HCT116 (cell line): ENCODE data around the gene PCID2. TPM values are rescaled to one million over a fixed set of nuclear protein-coding genes. Genes with fewer than 3 reads are reported as not detected.

Source experiments
- ATAC-seq: fragments of 200-7000 bp; cut with Tn5 transposase; 2 replicates; pipeline ENCODE4 v1.9.1; 2020; ENCODE audit warnings: mild to moderate bottlenecking, moderate library complexity
- BruUV-seq: library from RNA; stranded (reverse); fragments of 400-500 nt; replicated peaks from 2 replicates; lab custom pipeline; 2021; lab: Mats Ljungman, UMichigan
- CTCF ChIA-PET: fragments of 300-600 bp; sonication (Branson Sonifier 250); formaldehyde crosslinking; loops from one replicate; lab custom pipeline; 2021; ENCODE audit warnings: antibody characterized with exemption; lab: Charles Lee
- POLR2A ChIA-PET: fragments of 300-600, 350-600 bp; sonication (Branson Sonifier 250); formaldehyde crosslinking; loops from one replicate; lab custom pipeline; 2021; ENCODE audit warnings: antibody characterized with exemption; lab: Charles Lee
- RAD21 ChIA-PET, 2 experiments: fragments of 300-600 bp; sonication (Branson Sonifier 250); formaldehyde crosslinking; loops; one replicate each; lab custom pipeline; 2023; ENCODE audit warnings: low total read pairs in 2 of 2; ENCODE audit not compliant: uncharacterized antibody in 2 of 2, unreplicated experiment in 2 of 2, low non-redundant PET in 1 of 2; lab: Charles Lee
- DNase-seq: peaks from one replicate; pipeline ENCODE4 v3.0.0-alpha.2; 2010; ENCODE audit warnings: low read depth, low spot score
- H2AFZ ChIP-seq: fragments of 200-600 bp; shearing (Covaris generic), sonication (generic); 2 replicates; pipeline ENCODE4 v1.6.1; 2017; ENCODE audit warnings: low read depth, mixed run types, mixed read lengths, antibody characterized with exemption, low read length; ENCODE audit not compliant: poor library complexity, severe bottlenecking
- H3K27ac ChIP-seq: 2 replicates; pipeline ENCODE4 v1.5.1; 2012; ENCODE audit warnings: low read depth, low read length
- H3K27me3 ChIP-seq: fragments of 200-600 bp; sonication (generic); 2 replicates; pipeline ENCODE4 v1.6.1; 2016; ENCODE audit warnings: mixed run types, low read length, mixed read lengths; ENCODE audit not compliant: insufficient read depth
- H3K36me3 ChIP-seq, 2 experiments: fragments of 200-500 bp in 1 of 2; fragments of 200-600 bp in 1 of 2; sonication (Bioruptor generic) in 1 of 2; sonication (generic) in 1 of 2; 2 replicates each; pipeline versions ENCODE4 v1.5.1 to v1.6.1; 2014 to 2016; ENCODE audit warnings: low read length in 2 of 2, inconsistent platforms in 1 of 2, mixed read lengths in 1 of 2, mixed run types in 1 of 2; ENCODE audit not compliant: insufficient read depth in 2 of 2, control insufficient read depth in 1 of 2
- H3K4me1 ChIP-seq, 2 experiments: fragments of 200-600 bp in 1 of 2; sonication (generic) in 1 of 2; 2 replicates each; pipeline versions ENCODE4 v1.5.1 to v1.6.1; 2012 to 2017; ENCODE audit warnings: low read length in 2 of 2, inconsistent platforms in 1 of 2, mild to moderate bottlenecking in 1 of 2, mixed read lengths in 1 of 2, mixed run types in 1 of 2, moderate library complexity in 1 of 2; ENCODE audit not compliant: insufficient read depth in 2 of 2, control insufficient read depth in 1 of 2
- H3K4me2 ChIP-seq: fragments of 200-600 bp; sonication (generic); 2 replicates; pipeline ENCODE4 v1.6.1; 2017; ENCODE audit warnings: mixed run types, low read length, mixed read lengths
- H3K4me3 ChIP-seq, 2 experiments: fragments of 200-600 bp in 1 of 2; sonication (generic) in 1 of 2; replicated peaks in 1 of 2; 2 replicates each; pipeline ENCODE4 v1.5.1; 2011 to 2016; ENCODE audit warnings: low read length in 2 of 2, control low read depth in 1 of 2, low read depth in 1 of 2, mild to moderate bottlenecking in 1 of 2, mixed read lengths in 1 of 2, mixed run types in 1 of 2
- H3K79me2 ChIP-seq: fragments of 200-600 bp; sonication (generic); 2 replicates; pipeline ENCODE4 v1.6.1; 2017; ENCODE audit warnings: mild to moderate bottlenecking, mixed run types, low read length, moderate library complexity, mixed read lengths; ENCODE audit not compliant: insufficient read depth
- H3K9ac ChIP-seq: fragments of 200-600 bp; sonication (generic); 2 replicates; pipeline ENCODE4 v1.6.1; 2016; ENCODE audit warnings: low read length, mixed read lengths
- H3K9me2 ChIP-seq: fragments of 200-600 bp; sonication (generic), shearing (Covaris generic); 2 replicates; pipeline ENCODE4 v1.6.1; 2017; ENCODE audit warnings: mixed run types, mild to moderate bottlenecking, moderate library complexity; ENCODE audit not compliant: insufficient read depth
- H3K9me3 ChIP-seq, 2 experiments: fragments of 200-500 bp in 1 of 2; fragments of 200-600 bp in 1 of 2; sonication (Bioruptor generic) in 1 of 2; sonication (generic) in 1 of 2; 2 replicates each; pipeline ENCODE4 v1.6.1; 2014 to 2017; ENCODE audit warnings: low read length in 2 of 2, mixed read lengths in 2 of 2, inconsistent platforms in 1 of 2, low read depth in 1 of 2, mild to moderate bottlenecking in 1 of 2, mixed run types in 1 of 2, moderate library complexity in 1 of 2; ENCODE audit not compliant: control insufficient read depth in 1 of 2, insufficient read depth in 1 of 2
- H4K20me1 ChIP-seq: fragments of 200-600 bp; sonication (generic), shearing (Covaris generic); 2 replicates; pipeline ENCODE4 v1.6.1; 2017; ENCODE audit warnings: mixed run types, mild to moderate bottlenecking, moderate library complexity; ENCODE audit not compliant: insufficient read depth
- ATF3 ChIP-seq: IDR thresholded peaks from 2 replicates; pipeline ENCODE4 v1.6.1; 2012
- CBX3 ChIP-seq: IDR thresholded peaks from 2 replicates; pipeline ENCODE4 v1.6.1; 2012; ENCODE audit warnings: low read depth
- CEBPB ChIP-seq: IDR thresholded peaks from 2 replicates; pipeline ENCODE4 v1.6.1; 2012; ENCODE audit warnings: low read depth
- CTCF ChIP-seq, 3 experiments: fragments of 200-600 bp in 1 of 3; sonication (generic) in 1 of 3; IDR thresholded peaks in 2 of 3; conservative IDR thresholded peaks in 1 of 3; 2 replicates each; pipeline ENCODE4 v1.5.1; 2012 to 2017; ENCODE audit warnings: low read depth in 2 of 3, low read length in 2 of 3, antibody characterized with exemption in 1 of 3, borderline replicate concordance in 1 of 3, control low read depth in 1 of 3, mild to moderate bottlenecking in 1 of 3, mixed read lengths in 1 of 3, mixed run types in 1 of 3, moderate library complexity in 1 of 3; ENCODE audit not compliant: insufficient read depth in 1 of 3
- EZH2phosphoT487 ChIP-seq: fragments of 200-600 bp; IDR thresholded peaks from 2 replicates; pipeline ENCODE4 v1.6.1; 2018; ENCODE audit warnings: antibody characterized with exemption, borderline replicate concordance
- JUND ChIP-seq: IDR thresholded peaks from 2 replicates; pipeline ENCODE4 v1.6.1; 2012
- RAD21 ChIP-seq: IDR thresholded peaks from 2 replicates; pipeline ENCODE4 v1.6.1; 2012; ENCODE audit warnings: low read depth, mild to moderate bottlenecking
- SRF ChIP-seq: IDR thresholded peaks from 2 replicates; pipeline ENCODE4 v1.6.1; 2012; ENCODE audit warnings: low read depth
- TCF7L2 ChIP-seq: IDR thresholded peaks from 2 replicates; pipeline ENCODE4 v1.7.0; 2011; ENCODE audit warnings: borderline replicate concordance, inconsistent platforms; ENCODE audit not compliant: insufficient read depth, insufficient read length; ENCODE audit errors: extremely low read depth
- ZFX ChIP-seq: fragments of 450-650 bp; IDR thresholded peaks from 2 replicates; pipeline ENCODE4 v1.6.1; 2017
- ZNF274 ChIP-seq: fragments of 200-500 bp; sonication (Bioruptor generic); IDR thresholded peaks from 2 replicates; pipeline ENCODE4 v1.6.1; 2014; ENCODE audit warnings: mild to moderate bottlenecking, low read depth, low read length, inconsistent platforms
- intact Hi-C: fragments of 100-400 bp; cut with micrococcal nuclease; formaldehyde crosslinking; loops from 2 replicates; pipeline ENCODE4 v1.10.0; 2022
- total RNA-seq: library from RNA; stranded (reverse); gene quantifications from one replicate; pipeline ENCODE4 v1.2.1, GENCODE V29; 2021; ENCODE audit not compliant: unreplicated experiment

PCID2 gene
- total RNA-seq, 1 experiment from 2014 or later, result 73.3 TPM

- DNase-seq, result no peak
- Histone ChIP-seq H3K4me3 (no peak overlapping the region), H3K9me2 (no peaks in the 10 kb centered on the region), H3K4me1 (peaks cover 0 to under 1% of the 10 kb centered on the region in 2 experiments; a peak in 2 of 4 replicates), H3K79me2 (no peaks in the 10 kb centered on the region), H3K9me3 (peaks cover 0 to 5% of the 10 kb centered on the region in 2 experiments; a peak in 1 of 4 replicates), H4K20me1 (no peaks in the 10 kb centered on the region), H3K9ac (no peak overlapping the region), H2AFZ (no peak overlapping the region), H3K4me2 (no peak overlapping the region), H3K27me3 (peaks cover 3% of the 10 kb centered on the region; the same call in 1 of the 2 replicates), H3K27ac (no peak overlapping the region), H3K36me3 (no peaks in the 10 kb centered on the region)
- RAD21 ChIA-PET, result no interaction called here
- CTCF ChIA-PET, result no interaction called here
- no TSS peak for BruUV-seq
- no peak for TF ChIP-seq EZH2phosphoT487
- TF ChIP-seq ZFX, result no peak
- no peak for TF ChIP-seq CTCF (IDR thresholded peaks at IDR 0.05 in 2 of 3, conservative IDR thresholded peaks at IDR 0.05 in 1 of 3; ENCODE audit: borderline replicate concordance in 1 of 3, insufficient read depth in 1 of 3, low read depth in 2 of 3, low read length in 2 of 3)
- TF ChIP-seq SRF, result no peak
- no peak for TF ChIP-seq ATF3
- TF ChIP-seq CEBPB, result no peak
- no peak for TF ChIP-seq CBX3
- TF ChIP-seq RAD21, result no peak
- no peak for TF ChIP-seq TCF7L2
- TF ChIP-seq ZNF274, result no peak
- TF ChIP-seq JUND, result no peak
- intact Hi-C loops, result loop anchor here (10.0 kb wide), 1 partner anchor 75 kb away; no protein-coding TSS in a partner anchor
- ATAC-seq, result no peak
- POLR2A ChIA-PET, result no interaction called here
Measured at GRCh38 chr13:113159701-113160100, 48.8 kb downstream of the PCID2 start.
